ENCODE results near the gene ARFGAP3.

ARFGAP3 gene, protein sequence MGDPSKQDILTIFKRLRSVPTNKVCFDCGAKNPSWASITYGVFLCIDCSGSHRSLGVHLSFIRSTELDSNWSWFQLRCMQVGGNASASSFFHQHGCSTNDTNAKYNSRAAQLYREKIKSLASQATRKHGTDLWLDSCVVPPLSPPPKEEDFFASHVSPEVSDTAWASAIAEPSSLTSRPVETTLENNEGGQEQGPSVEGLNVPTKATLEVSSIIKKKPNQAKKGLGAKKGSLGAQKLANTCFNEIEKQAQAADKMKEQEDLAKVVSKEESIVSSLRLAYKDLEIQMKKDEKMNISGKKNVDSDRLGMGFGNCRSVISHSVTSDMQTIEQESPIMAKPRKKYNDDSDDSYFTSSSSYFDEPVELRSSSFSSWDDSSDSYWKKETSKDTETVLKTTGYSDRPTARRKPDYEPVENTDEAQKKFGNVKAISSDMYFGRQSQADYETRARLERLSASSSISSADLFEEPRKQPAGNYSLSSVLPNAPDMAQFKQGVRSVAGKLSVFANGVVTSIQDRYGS

DNA sequence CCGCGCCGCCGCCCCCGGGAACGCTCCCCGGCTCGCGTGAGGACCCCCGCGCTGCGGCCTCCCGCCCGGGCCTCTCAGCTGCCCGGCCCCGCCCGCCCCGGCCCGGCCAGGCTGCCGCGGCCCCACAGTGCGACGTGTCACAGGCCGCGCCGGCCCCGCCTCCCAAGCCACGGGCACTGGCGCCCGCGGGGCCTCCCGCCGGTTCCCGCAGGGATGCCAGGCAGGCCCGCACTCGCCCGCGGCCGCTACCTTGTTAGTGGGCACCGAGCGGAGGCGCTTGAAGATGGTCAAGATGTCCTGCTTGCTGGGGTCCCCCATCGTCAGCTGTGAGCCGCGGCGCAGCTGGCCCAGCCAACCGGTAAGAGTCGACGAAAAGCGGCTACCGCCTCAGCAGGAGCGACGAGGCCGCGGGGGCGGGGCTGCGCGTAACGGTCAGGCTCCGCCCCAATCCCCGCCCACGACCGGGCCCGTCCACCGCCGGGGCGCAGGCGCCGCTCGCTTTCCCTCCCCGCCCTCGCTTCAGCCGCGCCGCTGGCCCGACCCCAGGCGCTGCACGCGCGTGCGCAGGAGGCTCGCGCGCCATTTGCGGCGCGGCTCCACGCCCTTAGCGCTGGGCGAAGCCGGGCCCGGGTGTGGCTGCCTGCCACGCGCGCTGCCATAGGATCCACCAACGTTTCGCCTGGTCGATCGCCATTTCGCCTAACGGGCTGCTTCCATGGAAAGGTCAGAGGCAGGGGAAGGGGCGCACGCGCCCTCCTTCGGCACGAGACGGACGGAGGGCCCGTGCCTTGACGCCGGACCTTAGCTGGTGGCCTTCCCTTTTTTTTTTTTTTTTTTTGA is at the start of gene ARFGAP3:
Gene ARFGAP3, minus strand, starts transcription at position 409 of the 840 bp plus-strand sequence. Its CDS starts 91 bp downstream, at position 318.
- peak; percentile 94 to 98 for DNase-seq

DNA sequence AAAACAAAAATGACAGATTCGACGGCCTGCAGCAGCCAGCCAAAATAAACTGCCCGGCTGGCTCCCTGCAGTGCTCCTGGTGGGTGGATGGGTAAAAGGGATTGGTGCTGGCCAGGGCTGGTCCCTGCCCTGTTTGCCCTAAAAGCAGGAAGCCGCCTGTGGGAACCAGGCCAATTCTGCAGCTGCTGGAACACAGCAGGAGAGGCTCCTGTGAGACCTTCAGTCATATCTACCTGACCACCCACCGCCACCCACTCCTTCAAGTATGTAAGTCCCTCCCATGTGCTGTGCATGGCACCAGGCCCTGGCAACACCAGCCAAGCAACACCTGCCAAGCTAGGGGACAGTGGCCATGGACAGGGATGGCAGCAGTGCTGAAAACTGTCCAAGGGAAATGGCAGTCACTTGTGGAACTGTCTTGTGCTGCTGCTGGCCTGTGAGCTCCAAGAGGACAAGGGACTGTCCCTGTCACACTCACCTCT is 48.7 kb upstream of the ARFGAP3 start:
- no peak for DNase-seq

DNA sequence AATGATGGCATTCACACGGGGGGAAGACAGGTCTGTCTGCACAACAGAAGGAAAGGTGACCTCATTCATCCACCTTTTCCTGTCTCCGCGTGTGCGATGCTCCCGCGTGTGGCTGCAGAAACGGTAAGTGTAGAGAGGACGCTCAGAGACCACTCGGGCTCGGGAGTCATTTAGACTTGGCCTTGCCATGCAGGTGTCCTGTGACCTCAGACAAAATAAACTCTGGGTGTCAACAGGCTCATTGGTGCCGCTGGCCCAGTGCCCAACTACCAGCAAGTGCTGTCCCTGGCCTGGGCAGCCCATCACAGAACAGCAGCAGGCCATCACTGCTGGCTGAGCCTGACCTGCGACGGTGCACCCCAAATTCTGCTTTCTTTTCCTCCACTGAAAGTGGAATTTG is 48.1 kb upstream of the ARFGAP3 start:
- no peak for DNase-seq

DNA sequence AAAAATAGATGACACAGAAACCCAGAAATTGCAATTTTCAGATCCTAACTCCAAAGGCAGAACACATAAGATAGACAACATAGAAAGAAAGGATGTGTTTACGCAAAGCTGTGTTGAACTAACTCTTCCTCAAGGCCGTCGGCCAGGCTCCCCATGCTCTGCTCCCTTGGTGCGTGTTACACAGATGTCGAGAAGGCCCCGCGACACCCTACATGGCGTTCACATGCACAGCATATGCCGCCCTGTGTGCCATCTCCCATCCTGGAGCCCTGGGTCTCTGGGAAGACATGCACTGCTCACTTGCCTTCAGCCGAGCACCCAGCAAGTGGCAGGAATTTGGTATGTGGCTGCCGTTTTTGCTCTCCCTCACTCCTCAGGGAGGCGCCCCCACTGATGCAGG is 47.0 kb upstream of the ARFGAP3 start:
- no peak for DNase-seq

DNA sequence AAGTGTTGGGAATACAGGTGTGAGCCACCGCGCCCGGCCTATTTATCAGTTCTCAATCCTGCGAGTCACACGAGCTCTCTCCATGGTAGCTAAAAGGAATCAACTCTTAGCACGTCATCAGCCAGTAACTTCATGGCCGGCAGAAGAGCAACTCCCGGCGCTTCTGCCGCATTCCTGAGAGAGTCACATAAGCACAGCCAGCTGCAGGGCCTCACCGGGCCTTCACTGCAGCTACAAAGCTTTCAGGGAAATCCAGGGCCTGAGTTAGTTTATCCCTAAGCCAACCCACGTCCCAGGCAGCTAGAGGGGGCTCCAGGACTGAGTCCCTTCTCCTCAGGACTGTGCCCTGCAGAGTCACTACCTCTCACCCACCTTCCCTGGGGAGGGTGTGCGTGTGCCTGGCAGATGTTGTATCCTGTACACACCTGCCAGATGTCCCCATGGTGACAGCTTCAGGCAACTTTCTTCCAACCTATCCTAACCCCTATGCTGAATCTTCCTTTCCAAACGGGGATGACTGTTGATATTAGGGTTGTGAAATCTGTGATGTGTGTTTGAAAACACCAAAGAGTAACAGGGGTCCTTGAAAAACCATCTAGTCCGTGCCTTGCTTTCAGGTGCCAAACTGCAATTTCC is 45.9 kb upstream of the ARFGAP3 start:
- no peak for DNase-seq

DNA sequence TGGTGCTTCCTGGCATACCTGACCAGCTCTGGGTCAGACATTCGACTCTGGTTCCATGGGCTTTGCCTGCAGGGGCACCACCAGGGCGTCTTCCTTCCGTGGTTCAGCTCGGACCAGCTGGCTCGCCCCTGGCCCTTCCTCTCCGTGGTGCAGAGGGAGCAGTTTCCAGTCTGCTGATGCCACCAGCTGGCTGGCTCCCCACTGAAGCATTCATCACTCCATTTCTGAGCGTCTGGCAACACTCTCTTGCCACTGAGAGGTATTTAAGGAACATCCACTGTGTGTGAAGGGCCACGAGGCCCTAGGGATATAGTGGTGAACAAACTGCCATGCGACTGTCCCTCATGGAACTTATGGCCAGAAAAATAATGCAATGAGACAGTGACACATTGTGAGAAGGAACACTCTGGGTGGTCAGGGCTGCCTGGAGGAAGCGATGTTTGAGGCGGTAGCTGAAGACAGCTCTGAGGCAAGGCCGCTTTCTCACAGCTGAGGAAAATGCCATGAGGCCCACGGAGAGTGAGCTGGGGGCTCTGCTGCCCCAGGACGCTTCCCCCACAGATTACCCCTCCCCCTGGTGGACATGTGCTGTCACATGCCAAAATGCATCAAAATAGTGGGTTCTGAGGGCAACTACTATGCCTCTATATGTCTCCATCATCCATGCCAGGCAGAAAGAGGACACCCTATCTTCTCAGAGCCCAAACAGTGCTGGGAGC is 44.9 kb upstream of the ARFGAP3 start:
- DNase-seq = no peak

DNA sequence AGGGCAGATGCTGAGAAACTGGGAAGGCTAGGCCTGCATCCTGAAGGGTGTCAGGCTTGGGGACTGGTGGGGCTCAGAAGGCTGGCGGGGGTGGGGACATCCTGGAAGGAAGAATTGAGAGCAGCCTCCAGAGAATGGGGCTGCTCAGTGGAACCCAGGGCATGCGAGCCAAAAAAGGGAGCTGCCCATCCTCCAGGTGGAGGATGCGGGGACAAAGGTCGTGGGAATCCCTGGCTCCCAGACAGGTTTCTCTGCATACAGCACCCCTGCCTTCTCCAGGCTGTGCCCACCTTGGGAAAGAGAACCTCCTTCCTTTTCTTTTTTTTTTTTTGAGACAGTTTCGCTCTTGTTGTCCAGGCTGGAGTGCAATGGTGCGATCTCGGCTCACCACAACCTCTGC is 40.9 kb upstream of the ARFGAP3 start:
- no peak for DNase-seq

DNA sequence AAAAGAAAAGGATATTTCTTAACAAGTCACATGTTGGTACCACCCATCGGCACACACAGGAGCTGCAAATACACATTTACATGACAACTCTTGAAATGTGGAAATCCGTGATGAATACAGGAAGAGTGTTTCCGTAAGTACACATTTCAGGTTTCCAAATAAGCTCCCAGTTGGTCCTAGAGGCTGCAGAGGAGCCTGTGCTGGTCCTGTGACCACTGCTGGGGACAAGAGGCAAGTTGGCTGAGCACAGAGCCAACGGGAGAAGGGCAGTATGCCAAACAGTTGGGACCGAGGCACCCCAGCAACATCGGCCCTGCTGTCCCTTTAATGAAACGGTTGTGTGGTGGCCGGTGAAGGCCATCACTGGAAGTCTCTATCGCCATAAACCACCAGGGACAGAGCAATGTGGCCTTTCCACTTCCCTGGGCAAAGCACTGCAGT is 38.5 kb upstream of the ARFGAP3 start:
- no peak for DNase-seq

DNA sequence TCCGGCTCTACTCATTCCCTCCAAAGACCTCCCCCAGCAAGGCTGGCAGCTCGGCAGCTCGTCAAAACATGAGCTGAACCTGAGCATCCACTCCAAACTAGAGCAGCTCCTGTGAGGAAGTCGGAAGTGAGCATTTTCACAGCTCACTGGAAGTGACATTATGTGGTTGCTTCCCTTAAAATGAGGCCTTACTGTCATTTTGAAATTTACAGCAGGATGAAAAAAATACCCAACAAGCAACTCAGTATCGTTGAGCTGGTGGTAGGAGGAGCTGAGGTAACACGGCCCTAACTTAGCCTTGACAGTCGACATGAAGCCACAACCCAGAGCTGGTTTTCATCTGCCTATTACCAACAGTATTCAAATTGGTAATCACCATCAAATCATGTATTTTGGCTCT is 38.0 kb upstream of the ARFGAP3 start:
- peak; percentile 24 to 25 for DNase-seq

DNA sequence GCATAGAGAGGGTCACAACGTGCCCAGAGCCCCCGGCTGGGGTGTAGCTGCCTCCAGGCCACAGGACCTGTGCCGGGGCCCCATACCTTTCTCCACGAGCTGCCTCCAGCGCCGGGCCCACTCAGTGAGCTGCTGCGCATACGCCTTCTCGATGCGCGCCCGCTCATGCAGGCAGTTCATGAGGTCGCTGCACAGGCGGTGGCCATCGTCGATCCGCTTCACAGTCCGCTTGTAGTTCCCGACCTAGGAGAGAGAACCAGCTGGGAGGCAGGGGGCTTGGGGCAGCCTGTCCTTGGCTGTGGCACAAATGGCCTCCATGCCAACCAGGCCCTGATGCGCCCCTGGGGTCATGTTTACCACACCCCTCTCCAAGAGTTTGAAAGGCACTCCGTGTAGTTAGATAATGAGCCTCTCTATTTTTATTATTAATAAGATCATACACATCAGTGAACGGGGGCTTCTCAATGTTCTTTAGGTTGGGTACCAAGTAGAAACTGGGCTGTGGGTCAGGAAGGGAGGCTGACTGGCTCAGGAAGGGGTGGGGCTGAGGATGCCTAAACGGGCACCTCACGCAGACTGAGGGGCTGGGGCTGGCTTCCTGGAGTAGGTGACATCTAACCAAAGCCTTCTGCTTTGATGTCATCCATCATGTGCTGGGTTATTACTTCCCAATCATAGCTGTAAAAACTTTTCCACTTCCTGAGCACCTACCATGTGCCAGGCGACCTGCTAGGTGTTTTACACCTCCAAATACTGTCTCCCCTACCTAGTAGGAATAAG is 36.5 kb upstream of the ARFGAP3 start:
- DNase-seq = no peak

DNA sequence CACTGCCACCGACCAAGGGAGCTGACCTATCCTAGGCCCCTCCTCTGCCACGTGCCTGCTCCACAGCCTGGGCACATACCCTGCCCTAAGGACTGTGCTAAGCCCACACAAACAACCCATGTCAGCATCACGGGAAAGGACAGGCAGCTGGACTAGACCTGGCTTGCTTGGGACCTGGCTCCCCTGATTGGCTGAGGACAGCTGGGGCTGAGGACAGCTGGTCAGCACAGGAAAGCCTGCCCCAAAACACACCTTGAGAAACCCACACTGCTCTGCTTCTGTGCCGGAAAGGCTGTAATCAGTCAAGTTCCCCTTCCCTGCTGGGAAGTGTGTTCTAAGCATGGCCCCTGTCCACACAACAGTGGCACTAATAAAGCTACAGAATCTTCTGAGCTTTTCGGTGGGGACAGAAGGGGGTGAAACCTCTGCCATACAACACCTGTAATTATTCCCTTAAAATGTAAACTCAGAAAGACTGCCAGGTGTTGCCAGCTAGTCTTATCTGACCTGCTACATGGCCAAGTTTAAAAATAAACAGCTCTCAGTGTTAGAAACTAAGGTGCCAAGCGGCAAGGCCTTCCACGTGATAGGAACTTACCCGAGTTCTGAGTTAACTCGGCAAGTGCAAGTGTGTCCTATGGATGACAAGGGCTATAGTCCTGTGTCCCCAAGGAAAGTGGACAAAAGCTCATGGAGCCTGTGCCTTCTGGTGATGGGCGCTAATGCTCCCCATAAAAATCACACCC is 35.7 kb upstream of the ARFGAP3 start:
- DNase-seq = no peak

DNA sequence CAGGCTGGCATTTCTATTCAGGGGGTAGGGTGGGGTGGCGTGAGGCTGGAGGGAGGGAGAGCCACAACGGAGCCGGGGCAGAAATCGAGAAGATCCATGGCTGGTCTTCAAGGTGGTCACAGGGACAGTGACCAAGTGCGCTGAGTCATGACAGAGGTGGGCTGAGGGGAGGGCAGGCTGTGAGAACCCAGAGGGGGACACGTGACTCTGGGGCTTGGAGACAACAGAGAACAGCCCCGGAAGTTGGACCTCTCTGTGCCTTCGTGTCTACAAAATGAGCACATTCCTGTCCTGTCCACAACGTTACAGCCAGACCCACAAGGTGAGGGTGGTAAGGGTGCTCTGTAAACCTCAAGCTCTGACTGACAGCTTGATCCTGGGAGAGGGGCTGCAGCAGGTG is 35.1 kb upstream of the ARFGAP3 start:
- DNase-seq = no peak

DNA sequence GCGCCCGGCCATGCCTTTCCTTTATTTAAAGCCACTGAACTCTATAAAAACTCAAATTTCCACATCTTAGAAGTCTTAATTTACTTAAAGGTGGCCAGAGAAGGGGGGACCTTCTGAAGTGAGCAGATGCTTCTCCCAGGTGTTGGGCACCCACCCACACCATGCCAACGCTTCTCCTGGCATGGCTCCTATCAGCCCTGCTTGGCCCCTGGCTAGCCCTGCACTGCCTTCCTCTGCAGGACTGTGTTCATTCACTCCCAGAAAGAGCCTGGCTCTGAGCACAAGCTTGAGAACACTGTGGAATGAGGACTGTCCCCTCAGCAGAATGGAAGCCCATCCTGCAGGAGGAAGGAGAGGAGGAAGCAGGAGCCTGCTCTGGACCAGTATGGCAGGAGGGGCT is 34.6 kb upstream of the ARFGAP3 start:
- no peak for DNase-seq

DNA sequence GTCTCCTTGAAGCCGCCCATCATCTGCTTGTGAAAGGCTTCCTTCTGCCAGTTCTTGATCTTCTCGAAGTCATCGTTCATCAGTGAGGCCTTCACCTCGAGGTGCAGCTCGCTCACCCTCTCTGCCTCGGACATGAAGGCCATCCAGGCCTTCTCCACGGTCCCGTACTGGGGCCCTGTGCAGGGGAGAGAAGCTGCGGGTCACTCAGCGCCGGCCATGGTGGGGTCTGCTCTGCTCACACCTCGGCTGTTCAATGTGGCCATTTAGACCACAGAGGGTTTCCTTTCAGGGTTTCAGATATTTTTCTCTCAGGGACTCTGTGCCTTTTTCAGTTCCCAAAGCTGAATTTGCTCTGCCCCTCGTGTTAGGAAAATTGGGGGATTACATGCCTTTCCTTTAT is 33.9 kb upstream of the ARFGAP3 start:
- DNase-seq = no peak

DNA sequence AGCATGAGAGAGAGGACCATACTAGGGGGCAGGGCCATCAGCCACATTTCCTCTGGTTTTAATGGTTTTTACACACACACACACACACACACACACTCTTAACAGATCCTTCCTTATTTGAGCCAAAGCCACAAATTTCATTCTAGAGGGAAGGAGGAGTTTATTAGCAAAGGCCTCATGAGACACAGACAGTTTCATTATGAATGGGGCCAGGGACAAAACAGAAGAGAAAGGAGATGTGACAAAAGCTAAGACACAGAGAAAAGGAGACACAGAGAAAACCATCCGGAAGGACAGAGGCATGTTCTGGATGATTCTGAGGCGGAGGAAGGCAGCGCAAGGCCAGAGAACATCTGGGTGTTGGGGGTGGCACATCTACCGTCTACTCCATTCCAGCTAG is 32.2 kb upstream of the ARFGAP3 start:
- DNase-seq = no peak

DNA sequence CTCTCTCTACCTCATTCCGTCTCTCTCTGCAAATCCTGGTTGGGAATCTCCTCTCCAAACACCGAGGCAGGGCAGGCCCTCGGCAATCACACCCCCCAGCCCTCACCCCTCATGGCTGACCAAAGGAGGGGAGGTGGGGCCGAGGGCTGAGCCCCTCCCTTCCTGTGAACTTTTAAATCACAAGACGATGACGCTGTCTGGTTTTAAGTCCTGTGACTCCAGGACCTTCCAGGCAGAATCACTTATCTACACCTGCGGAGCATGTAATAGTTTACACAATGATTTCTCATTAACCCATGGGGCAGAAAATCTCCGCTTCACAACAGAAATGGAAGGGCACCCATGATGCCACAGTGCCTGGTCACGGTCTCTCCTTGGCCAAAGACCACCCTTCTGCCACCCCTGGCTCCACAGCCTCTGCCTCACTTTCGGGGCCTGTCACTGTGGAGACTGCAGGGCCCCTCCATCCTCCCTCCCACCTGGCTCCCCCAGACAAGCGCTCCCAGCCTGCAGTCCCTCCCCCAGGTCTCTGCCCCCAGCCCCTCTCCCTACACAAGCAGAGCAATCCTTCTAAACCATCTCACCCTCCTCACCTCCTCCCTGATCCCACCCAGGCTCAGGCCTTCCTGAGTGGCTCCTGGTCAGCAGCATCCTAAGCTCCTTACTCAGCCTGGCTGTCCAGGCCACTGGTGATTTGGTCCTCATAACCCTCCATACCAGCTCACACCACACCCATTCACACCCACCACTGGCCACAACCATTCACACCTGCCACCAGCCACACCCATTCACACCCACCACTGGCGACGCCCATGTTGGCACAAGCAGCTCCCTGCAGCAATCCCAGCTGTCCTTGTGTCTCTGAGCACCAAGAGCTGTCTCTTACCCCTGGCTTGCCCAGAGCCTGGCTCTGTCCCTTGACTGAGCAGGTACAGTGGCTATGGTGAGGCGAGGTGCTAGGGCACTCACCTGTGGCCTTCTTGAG is 30.7 kb upstream of the ARFGAP3 start:
- no peak for DNase-seq

DNA sequence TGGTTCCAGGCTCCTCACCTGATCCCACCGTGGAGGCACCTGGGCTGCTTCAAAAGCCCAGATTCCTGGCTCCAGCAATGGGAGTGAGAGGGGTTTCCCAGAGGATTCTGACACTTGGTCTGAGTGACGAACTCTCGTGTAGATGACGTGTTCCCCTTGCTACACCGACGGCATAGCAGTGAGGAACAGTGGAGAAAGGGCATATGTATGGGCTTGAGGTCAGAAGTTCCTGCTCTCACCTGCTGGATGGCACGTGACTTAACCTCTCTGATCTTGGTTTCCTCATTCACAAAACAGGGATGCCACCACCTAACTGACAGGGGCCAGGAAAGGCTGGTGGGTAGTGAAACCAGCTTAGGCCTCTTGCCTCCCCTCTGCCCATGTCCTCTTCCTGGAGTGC is 30.0 kb upstream of the ARFGAP3 start:
- no peak for DNase-seq

DNA sequence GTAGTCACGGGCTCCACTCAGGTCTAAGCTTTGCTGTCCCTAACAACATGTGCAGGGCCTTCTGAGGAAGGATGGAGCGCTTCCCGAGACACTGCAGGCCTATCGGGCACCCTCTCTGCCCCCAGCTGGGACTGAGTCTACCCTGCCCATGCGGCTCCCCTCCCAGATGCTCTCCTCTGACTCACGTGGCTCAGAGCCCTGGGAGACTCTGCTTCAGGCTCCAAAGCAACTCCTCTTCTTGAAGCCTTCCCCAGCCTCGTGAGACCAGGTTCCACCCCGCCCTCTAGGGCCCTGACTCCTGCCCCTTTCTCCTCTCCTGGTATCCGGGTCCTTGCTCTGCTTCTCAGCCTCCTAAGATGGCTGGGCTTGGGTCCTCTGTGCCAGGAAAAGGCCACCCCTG is 28.4 kb upstream of the ARFGAP3 start:
- DNase-seq = no peak

DNA sequence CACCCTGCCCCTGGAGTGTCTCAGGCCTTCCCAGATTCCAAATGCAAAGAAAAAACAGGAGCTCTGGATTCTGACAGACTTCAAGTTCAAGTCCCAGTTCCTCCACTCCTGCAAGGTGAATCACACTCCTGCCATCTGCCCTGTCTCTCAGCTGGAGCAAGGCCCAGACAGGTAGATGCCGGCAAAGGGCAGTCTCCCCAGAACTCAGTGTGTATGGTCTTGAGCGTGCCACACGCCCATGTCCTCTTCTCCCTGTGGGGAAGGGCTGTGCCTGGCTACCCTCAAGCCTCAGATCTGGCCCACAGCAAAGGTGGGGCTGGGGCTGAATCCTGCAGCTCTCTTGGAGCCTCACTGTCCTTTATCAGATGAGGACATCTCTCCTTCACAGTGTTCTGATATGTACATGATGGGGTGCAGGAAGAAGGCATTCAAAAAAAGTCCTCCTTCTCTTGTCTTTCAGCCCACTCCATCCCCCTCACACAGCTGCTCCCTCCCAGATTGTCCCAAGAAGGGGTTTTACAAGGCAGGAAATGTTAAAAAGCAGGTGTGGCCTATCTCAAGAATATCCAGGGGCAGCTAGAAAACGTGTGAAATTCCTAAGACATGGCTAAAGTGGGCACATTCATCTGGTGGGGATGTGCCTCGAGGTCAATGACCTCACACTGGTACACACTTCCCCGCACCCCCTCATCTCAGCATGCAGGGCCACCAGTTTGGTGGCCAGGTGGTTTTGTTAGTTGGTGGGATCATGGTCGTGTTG is 27.7 kb upstream of the ARFGAP3 start:
- DNase-seq = no peak
